Measurements from ENCODE around the gene MAB21L4.

Gene MAB21L4

DNA sequence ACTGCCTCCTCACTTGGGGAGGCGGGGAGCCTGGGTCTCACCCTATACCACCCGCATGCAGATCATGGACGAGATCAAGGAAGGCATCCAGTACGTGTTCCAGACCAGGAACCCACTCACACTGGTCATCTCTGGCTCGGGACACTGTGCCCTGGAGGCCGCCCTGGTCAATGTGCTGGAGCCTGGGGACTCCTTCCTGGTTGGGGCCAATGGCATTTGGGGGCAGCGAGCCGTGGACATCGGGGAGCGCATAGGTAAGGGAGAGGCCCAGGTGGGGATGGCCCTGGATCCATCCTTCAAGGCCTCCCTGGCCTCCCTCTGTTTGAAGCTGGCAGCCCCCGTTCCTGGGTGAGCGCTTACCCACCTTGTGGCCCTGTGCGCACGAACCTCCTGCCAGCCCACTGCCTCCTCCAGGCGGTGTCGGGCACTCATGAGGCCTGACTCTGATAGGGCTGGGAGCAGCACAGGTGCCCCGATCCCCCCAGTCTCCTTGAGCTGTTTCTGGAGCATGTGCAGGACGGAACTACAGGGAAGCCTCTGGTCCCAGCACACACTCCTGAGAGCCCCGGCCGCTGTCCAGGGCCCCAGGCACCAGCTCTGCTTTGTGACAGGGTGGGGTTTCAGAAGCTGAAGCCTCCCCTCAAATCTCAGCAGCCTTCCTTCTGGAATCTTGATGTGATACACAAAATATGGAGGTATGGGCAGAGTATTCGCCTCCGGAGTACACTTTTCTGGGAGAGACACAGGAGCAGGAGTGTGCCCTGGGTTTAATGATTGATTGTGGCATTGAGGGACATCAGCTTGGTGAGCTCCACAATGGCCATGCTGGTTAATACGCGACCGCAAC lies 26.6 kb downstream of the MAB21L4 start:
- no peak for DNase-seq

- no peak for DNase-seq
Measured at GRCh38 chr2:240868286-240869108, 27.5 kb downstream of the MAB21L4 start, which contains the start of gene AGXT. Gene AGXT, plus strand, starts transcription at chr2:240868824. Its CDS starts 42 bp downstream, at chr2:240868866.

DNA sequence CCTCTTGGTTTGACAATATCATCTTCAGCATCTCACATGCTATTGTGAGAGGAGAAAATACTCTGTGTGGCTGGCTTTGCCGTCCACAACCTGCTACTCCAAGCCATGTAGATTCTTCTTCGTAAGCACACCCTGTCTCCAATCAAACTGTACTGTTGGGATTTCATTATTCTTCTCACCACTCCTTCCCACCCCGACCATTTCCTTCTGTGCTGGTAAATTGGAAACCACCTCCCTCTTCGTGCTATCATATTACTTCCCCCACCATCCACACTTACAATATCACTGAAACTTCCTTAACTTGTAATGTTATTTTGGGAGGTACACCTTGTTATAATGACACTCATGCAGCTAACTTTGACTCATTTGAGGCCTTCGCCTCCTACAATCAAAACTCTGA lies 30.6 kb downstream of the MAB21L4 start:
- DNase-seq, result no peak

GRCh38 chr2:240864475-240864874 lies 31.5 kb downstream of the MAB21L4 start:
- DNase-seq, result no peak

GRCh38 chr2:240861547-240861946 lies 34.4 kb downstream of the MAB21L4 start:
- DNase-seq, result no peak

- no peak for DNase-seq
Measured at GRCh38 chr2:240858871-240859270, 37.1 kb downstream of the MAB21L4 start.

GRCh38 chr2:240858321-240858720 lies 37.6 kb downstream of the MAB21L4 start:
- DNase-seq, result no peak

- no peak for DNase-seq
Measured at GRCh38 chr2:240857039-240858008, 38.6 kb downstream of the MAB21L4 start.

GRCh38 chr2:240856151-240856980 lies 39.6 kb downstream of the MAB21L4 start:
- DNase-seq, result no peak

DNA sequence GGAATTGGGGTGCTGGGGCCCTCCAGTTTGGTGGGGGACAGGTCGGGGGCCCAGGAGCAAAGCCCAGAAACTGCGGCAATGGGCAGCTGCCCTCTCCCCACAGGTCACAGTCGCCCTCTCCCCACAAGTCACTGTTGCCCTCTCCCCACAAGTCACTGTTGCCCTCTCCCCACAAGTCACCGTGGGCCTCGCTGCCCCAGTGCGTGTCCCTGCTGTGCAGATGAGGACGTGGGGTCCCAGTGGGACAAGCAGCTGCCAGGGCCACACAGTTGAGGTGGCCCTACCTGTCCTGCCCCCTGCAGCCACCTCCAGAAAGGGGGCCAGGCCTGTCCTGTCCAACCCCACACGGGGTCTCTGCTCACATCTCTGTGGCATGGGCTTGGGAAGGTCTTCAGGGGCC lies 40.3 kb downstream of the MAB21L4 start:
- DNase-seq, result no peak

DNA sequence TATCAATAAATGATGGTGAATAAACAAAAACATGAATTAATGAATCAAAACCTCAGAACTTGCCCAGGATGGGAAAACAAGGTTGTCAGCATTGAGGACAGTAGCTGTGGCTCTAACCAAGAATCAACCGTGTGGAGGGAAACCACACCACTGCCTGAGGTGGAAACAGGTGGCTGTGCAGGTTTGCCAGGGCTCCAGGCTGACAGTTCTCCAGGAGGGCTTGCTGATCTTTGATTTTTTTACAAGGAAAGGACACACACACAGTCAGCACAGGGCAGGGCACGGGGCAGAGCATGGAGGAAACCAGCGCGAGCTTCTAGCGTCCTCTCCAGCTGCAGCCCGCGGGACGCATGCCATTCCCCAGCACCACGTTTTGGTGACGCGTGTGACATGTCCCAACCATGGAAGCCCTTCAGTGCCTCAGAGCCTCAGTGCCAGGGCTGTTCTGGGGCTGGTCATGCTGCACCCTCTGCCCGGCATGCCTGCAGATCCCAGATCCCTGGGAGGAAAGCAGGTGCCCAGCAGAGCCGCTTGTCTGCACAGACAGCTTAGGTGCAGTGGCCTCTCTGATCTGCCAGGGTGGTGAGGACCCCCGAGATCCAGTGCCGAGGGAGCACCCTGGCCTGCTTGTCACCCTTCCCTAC lies 43.2 kb downstream of the MAB21L4 start:
- DNase-seq, result no peak

DNA sequence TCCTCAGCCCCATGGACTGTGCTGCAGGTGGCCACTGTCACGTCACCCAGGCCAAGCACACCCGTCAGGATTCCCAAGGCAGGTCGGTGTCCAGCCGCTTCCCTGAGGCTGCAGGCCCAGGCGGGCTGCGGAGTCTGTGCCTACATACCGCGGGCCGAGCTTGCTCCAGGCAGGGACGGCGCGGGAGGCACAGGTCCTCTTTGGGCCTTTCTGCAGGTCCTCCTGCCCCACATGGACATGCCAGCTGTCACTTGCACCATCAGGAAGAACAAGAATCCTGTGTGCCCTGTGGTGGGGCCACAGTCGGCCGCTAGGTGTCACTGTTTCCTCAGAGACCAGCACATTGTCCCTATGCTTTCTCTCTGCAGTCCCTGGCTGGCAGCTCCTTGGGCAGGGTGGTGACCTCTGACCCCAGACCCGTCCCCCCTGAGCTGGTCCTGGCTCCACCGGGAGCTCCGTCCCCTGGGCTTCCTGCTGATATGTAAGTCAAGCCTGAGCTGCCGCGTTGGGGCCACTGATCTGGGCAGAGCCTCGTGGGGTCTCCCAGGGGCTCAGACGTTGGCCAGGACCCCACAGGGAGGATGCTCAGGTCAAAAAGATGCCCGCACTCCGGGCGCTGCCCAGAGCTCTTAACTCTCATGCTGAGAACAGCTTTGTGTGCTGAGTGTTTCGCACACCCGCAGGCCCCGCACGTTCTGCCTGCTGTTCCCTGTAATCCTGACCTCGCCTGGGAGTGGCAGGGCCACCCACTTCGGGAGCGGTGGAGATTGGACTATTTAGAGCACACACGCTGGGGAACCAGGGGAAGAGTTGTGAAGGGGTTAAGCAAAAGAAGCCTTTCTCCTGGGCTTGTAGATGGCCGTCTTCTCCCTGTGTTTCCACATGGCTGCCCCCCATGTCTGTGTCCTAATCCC lies 44.6 kb downstream of the MAB21L4 start:
- DNase-seq, result peak in 57 of 58 donors; percentile 22 to 91 (median 71)

DNA sequence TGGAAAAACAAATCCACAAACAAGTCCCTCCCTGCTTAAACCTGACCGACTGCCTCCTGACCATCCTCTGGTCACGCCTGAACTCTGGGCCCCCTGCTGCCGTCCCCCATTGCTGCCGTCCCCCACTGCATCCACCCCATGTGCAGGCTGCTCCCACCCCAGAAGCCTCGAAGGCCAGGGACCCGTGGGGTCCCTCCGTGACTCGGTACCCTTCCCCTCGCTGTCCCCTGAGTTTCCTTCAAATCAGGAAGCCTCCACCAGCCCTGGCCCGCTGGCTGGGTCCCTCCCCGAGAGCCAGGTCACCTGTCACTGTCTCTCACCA lies 45.2 kb downstream of the MAB21L4 start:
- DNase-seq, result no peak

DNA sequence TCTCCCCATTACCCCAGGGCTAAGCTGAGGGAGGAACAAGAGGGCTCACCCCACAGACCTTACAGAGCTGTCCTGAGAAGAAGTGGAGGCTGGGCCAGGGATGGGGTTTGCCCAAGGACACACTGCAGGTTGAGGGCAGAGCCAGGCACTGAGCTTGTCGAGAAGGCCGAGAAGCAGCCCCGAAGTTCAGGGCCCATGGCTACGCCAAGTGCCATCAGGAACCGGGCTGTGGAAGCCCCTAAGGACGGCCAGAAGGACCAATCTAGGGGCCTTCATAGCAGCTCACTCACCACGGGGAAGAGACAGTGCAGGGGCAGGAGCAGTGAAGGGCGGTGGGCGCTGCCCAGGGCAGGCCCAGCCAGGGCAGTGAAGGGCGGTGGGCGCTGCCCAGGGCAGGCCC lies 45.9 kb downstream of the MAB21L4 start:
- no peak for DNase-seq

GRCh38 chr2:240848900-240849680 lies 46.9 kb downstream of the MAB21L4 start:
- DNase-seq, result no peak

GRCh38 chr2:240847817-240848216 lies 48.1 kb downstream of the MAB21L4 start:
- DNase-seq, result no peak

GRCh38 chr2:240846873-240847595 lies 48.9 kb downstream of the MAB21L4 start:
- DNase-seq, result peak in 3 of 58 donors; percentile 2 to 25 (median 4)
